HG02571 (cell line): ENCODE data around the gene CHD1.

Experiments
- ATAC-seq: cut with Tn5 transposase; IDR thresholded peaks from one replicate; pipeline ENCODE4 v1.9.1; 2021; ENCODE audit warnings: mild to moderate bottlenecking, moderate library complexity; ENCODE audit not compliant: unreplicated experiment

CHD1 gene

DNA sequence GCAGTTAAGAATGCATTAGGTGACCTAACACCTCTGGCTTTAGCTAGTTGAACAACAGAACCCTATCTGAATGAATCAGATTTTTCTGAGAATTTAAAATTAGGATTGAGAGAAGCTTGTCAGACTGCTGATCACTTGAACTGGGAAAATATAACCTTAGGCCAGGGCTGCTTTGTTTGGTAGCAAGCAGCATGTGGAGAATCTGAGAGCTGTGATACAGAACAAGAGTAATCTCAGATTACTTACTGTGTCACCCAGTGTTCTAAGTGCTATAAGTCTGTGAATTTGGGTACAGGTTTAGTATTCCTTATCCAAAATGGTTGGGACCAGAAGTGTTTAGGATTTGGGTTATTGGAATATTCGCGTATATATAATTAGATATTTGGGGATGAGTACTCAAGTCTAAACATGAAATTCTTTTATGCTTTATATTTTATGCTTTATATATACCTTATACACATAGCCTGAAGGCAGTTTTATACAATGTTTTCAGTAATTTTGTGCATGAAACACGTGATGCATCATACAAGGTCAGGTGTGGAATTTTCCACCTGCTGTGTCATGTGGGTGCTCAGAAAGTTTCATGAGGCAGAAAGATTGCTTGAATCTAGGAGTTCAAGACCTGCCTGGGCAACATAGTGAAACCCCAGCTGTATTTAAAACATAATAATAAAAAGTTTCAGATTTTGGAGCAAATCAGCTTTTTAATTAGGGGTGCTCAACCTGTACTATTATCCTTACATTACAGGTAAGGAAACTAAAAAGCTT lies 8.3 kb upstream of the CHD1 start:
- no peak for ATAC-seq

GRCh38 chr5:98935206-98935605 lies 6.4 kb upstream of the CHD1 start:
- ATAC-seq = no peak

DNA sequence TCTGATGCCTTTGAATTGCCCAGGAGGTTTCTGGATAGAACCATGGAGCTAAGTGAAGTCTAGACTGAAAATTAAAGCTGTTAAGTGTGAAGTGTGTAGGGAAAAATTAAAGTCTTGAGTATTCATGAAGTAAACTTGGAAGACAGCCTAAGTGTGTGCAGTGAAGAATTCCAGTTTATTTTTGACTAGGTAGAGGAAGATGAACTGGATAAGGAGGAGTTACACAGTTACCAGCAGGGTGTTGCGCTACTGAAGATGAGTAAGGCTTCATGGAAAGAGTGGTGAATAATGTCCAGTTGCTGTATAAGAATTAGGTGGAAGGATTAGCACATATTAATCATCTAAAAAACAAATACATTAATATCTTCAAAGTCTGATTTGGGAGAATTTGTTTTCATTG lies 5.7 kb upstream of the CHD1 start:
- no peak for ATAC-seq

GRCh38 chr5:98933445-98934072 lies 4.8 kb upstream of the CHD1 start:
- ATAC-seq = no peak

DNA sequence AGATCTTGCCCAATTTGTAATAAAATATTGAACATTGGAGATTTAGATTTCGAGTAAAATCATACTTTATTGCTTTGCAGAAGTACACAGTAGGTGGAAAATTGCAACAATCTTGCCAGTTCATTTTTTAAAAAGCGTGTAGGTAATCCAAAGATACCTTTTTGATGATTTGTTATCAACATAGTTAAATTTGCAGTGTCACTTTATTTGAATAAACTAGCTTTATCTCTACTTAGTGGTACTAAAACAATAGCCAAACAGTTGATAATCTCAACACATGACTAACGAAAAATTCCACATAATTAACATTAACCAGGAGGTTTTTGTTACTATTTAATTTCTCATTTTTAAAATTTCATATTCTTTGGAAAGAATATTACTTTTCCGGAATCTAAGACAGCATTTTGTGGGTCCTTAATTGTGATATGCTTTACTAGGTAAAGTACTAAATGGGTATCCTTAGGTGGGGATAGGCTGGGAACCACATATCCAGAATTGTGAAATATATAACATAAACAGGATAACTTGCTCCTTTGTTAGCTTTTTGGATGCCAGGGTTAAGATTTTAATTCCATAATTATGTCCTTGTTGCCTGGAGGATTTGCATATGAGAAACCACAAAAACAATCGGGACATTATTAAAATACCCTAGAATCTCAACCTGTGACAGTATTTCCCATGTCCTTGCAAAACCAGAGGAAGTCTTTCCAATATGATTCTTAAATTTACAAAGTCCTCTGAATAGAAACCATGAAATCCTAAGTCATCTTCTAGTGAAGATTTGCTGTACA lies 2.4 kb upstream of the CHD1 start:
- no peak for ATAC-seq

DNA sequence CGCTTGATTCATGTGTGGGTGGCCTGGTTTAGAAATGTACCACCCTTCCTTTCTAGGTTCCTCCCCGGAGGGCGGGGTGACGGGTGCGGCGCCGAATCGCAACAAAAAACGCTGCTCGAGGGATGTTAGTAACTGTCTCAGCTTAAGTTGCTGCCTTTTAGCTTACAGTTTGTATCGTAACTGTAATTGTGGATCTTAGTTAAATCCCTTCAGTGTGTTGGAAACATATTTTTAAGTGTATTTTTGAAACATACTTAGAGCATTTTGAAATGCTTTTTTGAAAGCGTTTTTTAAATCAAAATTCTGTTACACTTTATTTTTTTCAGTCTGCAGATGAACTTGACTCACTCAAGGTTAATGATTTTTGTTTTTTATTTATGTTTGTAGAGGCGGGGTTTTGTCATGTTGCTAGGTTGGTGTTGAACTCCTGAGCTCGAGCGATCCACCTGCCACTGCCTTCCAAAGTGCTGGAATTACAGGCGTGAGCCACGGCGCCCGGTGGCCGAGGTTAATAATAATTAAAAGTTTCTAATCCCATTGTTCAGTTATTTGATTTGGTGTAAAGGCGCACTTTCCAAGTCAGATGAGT lies 997 bp upstream of the CHD1 start:
- peak; percentile 60 for ATAC-seq

GRCh38 chr5:98927989-98928872 lies 576 bp downstream of the CHD1 start:
- ATAC-seq = peak; percentile 31

GRCh38 chr5:98927242-98927988 lies 1.4 kb downstream of the CHD1 start:
- ATAC-seq = peak; percentile 1

GRCh38 chr5:98923966-98924365 lies 4.8 kb downstream of the CHD1 start:
- no peak for ATAC-seq

DNA sequence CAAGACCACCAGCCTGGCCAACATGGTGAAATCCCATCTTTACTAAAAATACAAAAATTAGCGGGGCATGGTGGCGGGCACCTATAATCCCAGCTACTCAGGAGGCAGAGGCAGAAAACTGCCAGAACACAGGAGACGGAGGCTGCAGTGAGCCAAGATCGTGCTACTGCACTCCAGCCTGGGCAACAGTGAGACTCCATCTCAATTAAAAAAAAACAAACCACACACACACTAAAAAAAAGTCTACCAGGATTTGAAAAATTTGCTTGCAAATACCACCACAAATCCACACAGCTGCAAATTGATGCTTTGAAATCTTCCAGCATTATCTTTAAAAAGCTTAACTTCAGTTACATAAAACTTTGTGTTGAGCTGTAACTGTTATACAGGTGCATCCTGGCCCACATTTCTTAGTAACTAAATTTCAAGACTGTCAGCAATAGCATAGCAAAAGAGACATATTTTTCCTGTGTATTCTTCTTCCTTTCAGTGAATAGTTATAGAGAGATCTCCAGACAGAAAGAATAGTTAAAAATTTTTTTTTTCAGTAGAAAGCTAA lies 6.8 kb downstream of the CHD1 start:
- ATAC-seq = no peak

- no peak for ATAC-seq
Observed at GRCh38 chr5:98917433-98917832, 11.4 kb downstream of the CHD1 start.

DNA sequence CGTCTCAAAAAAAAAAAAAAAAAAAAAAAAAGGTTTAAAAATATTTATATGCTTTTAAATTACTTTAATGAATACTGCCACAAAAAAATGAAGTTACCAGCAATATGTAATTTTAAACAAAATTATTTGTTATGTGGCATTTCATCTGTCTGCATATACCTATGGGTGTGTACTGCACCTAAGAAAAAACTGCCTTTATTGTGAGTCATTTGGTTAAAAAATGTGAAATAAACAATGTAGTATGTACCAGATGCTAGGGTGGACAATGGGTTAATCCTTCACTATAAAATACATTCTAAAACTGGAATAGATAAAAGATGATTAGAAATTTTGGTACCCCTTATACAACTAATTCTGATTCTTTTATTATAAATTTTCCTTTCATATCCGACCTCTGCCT lies 12.3 kb downstream of the CHD1 start:
- ATAC-seq = no peak

DNA sequence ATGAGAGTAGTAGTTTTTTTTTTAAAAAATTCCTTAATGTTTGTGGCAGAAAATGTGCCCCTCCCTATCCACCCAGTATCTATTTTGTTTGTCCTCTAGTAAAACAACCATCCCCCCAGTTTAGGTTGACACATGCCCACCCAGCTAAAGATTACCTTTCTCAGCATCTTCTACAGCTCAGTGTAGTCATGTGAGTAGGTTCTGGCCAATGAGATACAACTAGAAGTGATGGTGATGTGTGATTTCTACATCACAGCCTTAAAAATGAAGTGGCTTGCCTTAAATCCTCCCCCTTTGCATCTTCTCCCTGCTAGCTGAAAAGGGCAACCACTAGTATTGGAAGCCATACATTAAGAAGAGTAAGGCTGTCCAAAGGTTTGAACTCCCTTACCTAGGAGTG lies 14.9 kb downstream of the CHD1 start:
- ATAC-seq = no peak

- ATAC-seq = no peak
Observed at GRCh38 chr5:98911280-98912040, 17.3 kb downstream of the CHD1 start.

DNA sequence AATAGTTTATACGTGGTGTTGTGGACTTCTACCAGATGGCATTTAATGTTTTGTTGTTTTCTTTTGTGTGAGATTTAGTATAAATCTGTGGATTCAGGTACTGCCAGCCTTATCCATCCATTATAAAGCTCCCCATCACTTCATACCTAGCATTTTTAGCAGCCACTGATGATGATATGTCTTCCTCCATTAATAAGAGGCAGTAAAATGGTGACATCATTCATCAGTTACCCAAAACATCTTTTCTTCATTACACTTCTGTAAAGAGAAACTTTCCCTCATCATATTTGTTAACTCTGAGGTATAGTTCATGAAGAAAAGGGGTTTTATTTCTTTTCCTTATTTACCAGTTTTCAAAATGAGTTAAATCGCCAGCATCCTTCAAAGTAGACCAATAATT lies 19.4 kb downstream of the CHD1 start:
- no peak for ATAC-seq

- ATAC-seq = no peak
Observed at GRCh38 chr5:98907951-98908350, 20.9 kb downstream of the CHD1 start.

- ATAC-seq = no peak
Observed at GRCh38 chr5:98906756-98907355, 22.0 kb downstream of the CHD1 start.
